GM21528 (cell line): ENCODE results near the gene IL17B.

Experiments used
- ATAC-seq: cut with Tn5 transposase; IDR thresholded peaks from one replicate; pipeline ENCODE4 v1.9.1; 2021; ENCODE audit warnings: mild to moderate bottlenecking, moderate library complexity; ENCODE audit not compliant: unreplicated experiment, low FRiP score

The IL17B gene

GRCh38 chr5:149415066-149415967 lies 36.2 kb upstream of the IL17B start:
- ATAC-seq = no peak

GRCh38 chr5:149414405-149415065 lies 35.4 kb upstream of the IL17B start:
- no peak for ATAC-seq

GRCh38 chr5:149413477-149414210 lies 34.6 kb upstream of the IL17B start:
- no peak for ATAC-seq

GRCh38 chr5:149412783-149413476 lies 33.8 kb upstream of the IL17B start:
- ATAC-seq = no peak

- no peak for ATAC-seq
Measured at GRCh38 chr5:149411738-149412519, 32.8 kb upstream of the IL17B start.

- no peak for ATAC-seq
Measured at GRCh38 chr5:149410721-149411432, 31.8 kb upstream of the IL17B start.

GRCh38 chr5:149410071-149410470 lies 31.0 kb upstream of the IL17B start:
- ATAC-seq = no peak

- no peak for ATAC-seq
Measured at GRCh38 chr5:149409268-149409948, 30.3 kb upstream of the IL17B start.

- no peak for ATAC-seq
Measured at GRCh38 chr5:149408252-149409099, 29.4 kb upstream of the IL17B start.

GRCh38 chr5:149407323-149408251 lies 28.5 kb upstream of the IL17B start:
- no peak for ATAC-seq

GRCh38 chr5:149406979-149407306 lies 27.9 kb upstream of the IL17B start:
- no peak for ATAC-seq

GRCh38 chr5:149406203-149406978 lies 27.3 kb upstream of the IL17B start:
- no peak for ATAC-seq

- no peak for ATAC-seq
Measured at GRCh38 chr5:149405550-149406202, 26.6 kb upstream of the IL17B start.

- ATAC-seq = no peak
Measured at GRCh38 chr5:149404746-149405549, 25.9 kb upstream of the IL17B start.
